ENCODE measurements around the gene GLCCI1. TPM values are rescaled to one million over a fixed set of nuclear protein-coding genes. Genes with fewer than 3 reads are reported as not detected.

Gene GLCCI1
- polyA plus RNA-seq, 1 donor from 2014 or later: 37.2 TPM

DNA sequence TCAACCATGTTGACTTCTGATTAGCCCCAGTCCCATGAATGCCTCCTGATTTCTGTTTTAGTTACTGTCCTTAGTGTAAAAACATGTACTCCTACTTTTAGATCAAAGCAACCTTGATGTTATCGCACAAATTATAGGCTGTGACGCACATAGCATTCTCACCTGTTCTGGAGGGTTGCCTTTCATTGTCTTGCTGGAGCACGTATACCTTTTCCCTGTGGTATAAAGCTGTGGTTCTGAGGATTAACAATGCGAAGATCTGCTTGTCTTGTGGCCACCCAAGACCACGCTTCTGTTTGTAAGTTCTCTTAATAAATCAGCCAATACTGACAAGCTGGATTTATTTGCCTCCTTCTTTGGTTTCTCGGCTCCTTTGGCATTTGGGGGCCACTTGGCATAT lies 30.1 kb upstream of the GLCCI1 start:
- no peak overlapping the region for H3K27ac ChIP-seq (ENCODE audit: low read length)
- no peak overlapping the region for H3K4me2 ChIP-seq (ENCODE audit: low read length)
- no peaks in the 10 kb centered on the region for H3F3A ChIP-seq (ENCODE audit: insufficient read depth, low read length, poor library complexity, severe bottlenecking)
- H3K9ac ChIP-seq (ENCODE audit: low read length): no peak overlapping the region
- H3K27me3 ChIP-seq (ENCODE audit: insufficient read depth, low read depth, low read length): no peaks in the 10 kb centered on the region
- TF ChIP-seq, protein P1, sequence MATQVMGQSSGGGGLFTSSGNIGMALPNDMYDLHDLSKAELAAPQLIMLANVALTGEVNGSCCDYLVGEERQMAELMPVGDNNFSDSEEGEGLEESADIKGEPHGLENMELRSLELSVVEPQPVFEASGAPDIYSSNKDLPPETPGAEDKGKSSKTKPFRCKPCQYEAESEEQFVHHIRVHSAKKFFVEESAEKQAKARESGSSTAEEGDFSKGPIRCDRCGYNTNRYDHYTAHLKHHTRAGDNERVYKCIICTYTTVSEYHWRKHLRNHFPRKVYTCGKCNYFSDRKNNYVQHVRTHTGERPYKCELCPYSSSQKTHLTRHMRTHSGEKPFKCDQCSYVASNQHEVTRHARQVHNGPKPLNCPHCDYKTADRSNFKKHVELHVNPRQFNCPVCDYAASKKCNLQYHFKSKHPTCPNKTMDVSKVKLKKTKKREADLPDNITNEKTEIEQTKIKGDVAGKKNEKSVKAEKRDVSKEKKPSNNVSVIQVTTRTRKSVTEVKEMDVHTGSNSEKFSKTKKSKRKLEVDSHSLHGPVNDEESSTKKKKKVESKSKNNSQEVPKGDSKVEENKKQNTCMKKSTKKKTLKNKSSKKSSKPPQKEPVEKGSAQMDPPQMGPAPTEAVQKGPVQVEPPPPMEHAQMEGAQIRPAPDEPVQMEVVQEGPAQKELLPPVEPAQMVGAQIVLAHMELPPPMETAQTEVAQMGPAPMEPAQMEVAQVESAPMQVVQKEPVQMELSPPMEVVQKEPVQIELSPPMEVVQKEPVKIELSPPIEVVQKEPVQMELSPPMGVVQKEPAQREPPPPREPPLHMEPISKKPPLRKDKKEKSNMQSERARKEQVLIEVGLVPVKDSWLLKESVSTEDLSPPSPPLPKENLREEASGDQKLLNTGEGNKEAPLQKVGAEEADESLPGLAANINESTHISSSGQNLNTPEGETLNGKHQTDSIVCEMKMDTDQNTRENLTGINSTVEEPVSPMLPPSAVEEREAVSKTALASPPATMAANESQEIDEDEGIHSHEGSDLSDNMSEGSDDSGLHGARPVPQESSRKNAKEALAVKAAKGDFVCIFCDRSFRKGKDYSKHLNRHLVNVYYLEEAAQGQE (IDR thresholded peaks at IDR 0.05; ENCODE audit: borderline replicate concordance): no peak
- TF ChIP-seq EP300 (conservative IDR thresholded peaks at IDR 0.05; ENCODE audit: poor library complexity, severe bottlenecking) (no peak), POLR2AphosphoS5 (IDR thresholded peaks at IDR 0.05) (no peak), SMC3 (conservative IDR thresholded peaks at IDR 0.05; ENCODE audit: poor library complexity) (no peak), RAD21 (conservative IDR thresholded peaks at IDR 0.05) (no peak), TAF1 (IDR thresholded peaks at IDR 0.05; ENCODE audit: low read depth) (no peak), MXI1 (conservative IDR thresholded peaks at IDR 0.05; ENCODE audit: poor library complexity, severe bottlenecking) (no peak), EZH2 (IDR thresholded peaks at IDR 0.05; ENCODE audit: borderline replicate concordance, insufficient read depth, low read length, poor library complexity, severe bottlenecking) (no peak)
- TF ChIP-seq, protein P2, sequence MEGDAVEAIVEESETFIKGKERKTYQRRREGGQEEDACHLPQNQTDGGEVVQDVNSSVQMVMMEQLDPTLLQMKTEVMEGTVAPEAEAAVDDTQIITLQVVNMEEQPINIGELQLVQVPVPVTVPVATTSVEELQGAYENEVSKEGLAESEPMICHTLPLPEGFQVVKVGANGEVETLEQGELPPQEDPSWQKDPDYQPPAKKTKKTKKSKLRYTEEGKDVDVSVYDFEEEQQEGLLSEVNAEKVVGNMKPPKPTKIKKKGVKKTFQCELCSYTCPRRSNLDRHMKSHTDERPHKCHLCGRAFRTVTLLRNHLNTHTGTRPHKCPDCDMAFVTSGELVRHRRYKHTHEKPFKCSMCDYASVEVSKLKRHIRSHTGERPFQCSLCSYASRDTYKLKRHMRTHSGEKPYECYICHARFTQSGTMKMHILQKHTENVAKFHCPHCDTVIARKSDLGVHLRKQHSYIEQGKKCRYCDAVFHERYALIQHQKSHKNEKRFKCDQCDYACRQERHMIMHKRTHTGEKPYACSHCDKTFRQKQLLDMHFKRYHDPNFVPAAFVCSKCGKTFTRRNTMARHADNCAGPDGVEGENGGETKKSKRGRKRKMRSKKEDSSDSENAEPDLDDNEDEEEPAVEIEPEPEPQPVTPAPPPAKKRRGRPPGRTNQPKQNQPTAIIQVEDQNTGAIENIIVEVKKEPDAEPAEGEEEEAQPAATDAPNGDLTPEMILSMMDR (IDR thresholded peaks at IDR 0.05; ENCODE audit: poor library complexity, severe bottlenecking): no peak
- no peaks in the 10 kb centered on the region for H3K36me3 ChIP-seq (ENCODE audit: insufficient read depth, low read length)
- H3K9me3 ChIP-seq (ENCODE audit: low read length): no peaks in the 10 kb centered on the region
- H3K79me2 ChIP-seq (replicated peaks; ENCODE audit: insufficient read depth, low read length): no peaks in the 10 kb centered on the region
- H2AFZ ChIP-seq (ENCODE audit: low read depth, low read length): no peak overlapping the region
- H3K9me2 ChIP-seq (ENCODE audit: insufficient read depth, low read length): no peaks in the 10 kb centered on the region
- no peak overlapping the region for H3K4me3 ChIP-seq (ENCODE audit: low read length)
- no peaks in the 10 kb centered on the region for H4K20me1 ChIP-seq (ENCODE audit: insufficient read depth)

DNA sequence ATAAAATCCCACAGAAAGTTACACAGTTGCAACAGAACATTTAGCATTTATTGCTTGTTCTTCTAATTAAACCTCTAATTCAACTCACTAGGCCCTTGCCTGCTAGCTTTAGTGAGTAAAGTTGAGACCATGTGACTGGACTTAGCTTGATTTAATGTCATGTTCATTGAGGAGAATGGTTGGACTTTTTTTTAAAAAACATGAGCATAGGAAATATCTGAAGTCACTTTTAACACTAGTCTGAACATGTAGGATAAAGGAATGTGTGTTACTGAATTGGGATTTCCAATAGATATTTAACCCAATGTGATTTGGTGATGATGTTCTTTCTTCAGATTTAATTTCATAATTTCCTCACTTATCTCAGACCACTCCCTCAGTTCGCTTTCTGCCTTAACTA lies 24.6 kb upstream of the GLCCI1 start:
- H2AFZ ChIP-seq (ENCODE audit: low read depth, low read length): no peak overlapping the region
- no peak overlapping the region for H3K4me3 ChIP-seq (ENCODE audit: low read length)
- no peak overlapping the region for H3K27ac ChIP-seq (ENCODE audit: low read length)
- no peaks in the 10 kb centered on the region for H3K36me3 ChIP-seq (ENCODE audit: insufficient read depth, low read length)
- H3K9me2 ChIP-seq (ENCODE audit: insufficient read depth, low read length): no peaks in the 10 kb centered on the region
- no peak overlapping the region for H3K4me2 ChIP-seq (ENCODE audit: low read length)
- no peak overlapping the region for H3K9ac ChIP-seq (ENCODE audit: low read length)
- H3F3A ChIP-seq (ENCODE audit: insufficient read depth, low read length, poor library complexity, severe bottlenecking): no peaks in the 10 kb centered on the region
- no peaks in the 10 kb centered on the region for H3K79me2 ChIP-seq (replicated peaks; ENCODE audit: insufficient read depth, low read length)
- H3K9me3 ChIP-seq (ENCODE audit: low read length): no peaks in the 10 kb centered on the region
- H3K27me3 ChIP-seq (ENCODE audit: insufficient read depth, low read depth, low read length): no peaks in the 10 kb centered on the region
- TF ChIP-seq MXI1 (conservative IDR thresholded peaks at IDR 0.05; ENCODE audit: poor library complexity, severe bottlenecking): no peak
- TF ChIP-seq POLR2AphosphoS5 (IDR thresholded peaks at IDR 0.05): no peak
- TF ChIP-seq SMC3 (conservative IDR thresholded peaks at IDR 0.05; ENCODE audit: poor library complexity): no peak
- TF ChIP-seq RAD21 (conservative IDR thresholded peaks at IDR 0.05): no peak
- TF ChIP-seq, protein P1 (IDR thresholded peaks at IDR 0.05; ENCODE audit: borderline replicate concordance): no peak
- no peak for TF ChIP-seq EZH2 (IDR thresholded peaks at IDR 0.05; ENCODE audit: borderline replicate concordance, insufficient read depth, low read length, poor library complexity, severe bottlenecking)
- TF ChIP-seq, protein P2 (IDR thresholded peaks at IDR 0.05; ENCODE audit: poor library complexity, severe bottlenecking): no peak
- TF ChIP-seq TAF1 (IDR thresholded peaks at IDR 0.05; ENCODE audit: low read depth): no peak
- TF ChIP-seq EP300 (conservative IDR thresholded peaks at IDR 0.05; ENCODE audit: poor library complexity, severe bottlenecking): no peak
- H4K20me1 ChIP-seq (ENCODE audit: insufficient read depth): no peaks in the 10 kb centered on the region
